Fibroblast of skin of right quadriceps (primary cell): Measurements from ENCODE around the gene NAALADL2.
"Not testable (repeated sequence)": the region's sequence is repeated elsewhere in the genome, so short reads cannot be mapped to it uniquely, and the experiment has no call there.

ENCODE experiments used
- DNase-seq: peaks from one replicate; pipeline ENCODE4 v3.0.0-alpha.2; 2013

NAALADL2 gene

GRCh38 chr3:175443682-175444081, 584.5 kb downstream of the NAALADL2 start:
- DNase-seq = no peak

GRCh38 chr3:175445741-175446140, 586.6 kb downstream of the NAALADL2 start:
- DNase-seq = no peak

- no peak for DNase-seq
Measured at GRCh38 chr3:175447521-175447920, 588.4 kb downstream of the NAALADL2 start.

GRCh38 chr3:175453361-175453760, 594.2 kb downstream of the NAALADL2 start:
- no peak for DNase-seq

GRCh38 chr3:175456466-175456865, 597.3 kb downstream of the NAALADL2 start:
- DNase-seq = peak; percentile 43

- DNase-seq = no peak
Measured at GRCh38 chr3:175457301-175457700, 598.2 kb downstream of the NAALADL2 start.

- DNase-seq = not testable (repeated sequence)
Measured at GRCh38 chr3:175460849-175461399, 601.8 kb downstream of the NAALADL2 start.

- DNase-seq = no peak
Measured at GRCh38 chr3:175464362-175464761, 605.2 kb downstream of the NAALADL2 start.

GRCh38 chr3:175469124-175469523, 610.0 kb downstream of the NAALADL2 start:
- DNase-seq = no peak

GRCh38 chr3:175475765-175476164, 616.6 kb downstream of the NAALADL2 start:
- no peak for DNase-seq

GRCh38 chr3:175476489-175476888, 617.4 kb downstream of the NAALADL2 start:
- no peak for DNase-seq

- DNase-seq = no peak
Measured at GRCh38 chr3:175477651-175478224, 618.6 kb downstream of the NAALADL2 start.

GRCh38 chr3:175478301-175478700, 619.2 kb downstream of the NAALADL2 start:
- DNase-seq = peak; percentile 11

- DNase-seq = no peak
Measured at GRCh38 chr3:175479175-175479574, 620.0 kb downstream of the NAALADL2 start.

- no peak for DNase-seq
Measured at GRCh38 chr3:175479800-175480199, 620.7 kb downstream of the NAALADL2 start.

- no peak for DNase-seq
Measured at GRCh38 chr3:175484666-175485065, 625.5 kb downstream of the NAALADL2 start.

- DNase-seq = no peak
Measured at GRCh38 chr3:175485436-175485835, 626.3 kb downstream of the NAALADL2 start.

GRCh38 chr3:175486255-175486654, 627.1 kb downstream of the NAALADL2 start:
- no peak for DNase-seq

- no peak for DNase-seq
Measured at GRCh38 chr3:175489406-175489805, 630.3 kb downstream of the NAALADL2 start.

- peak; percentile 24 for DNase-seq
Measured at GRCh38 chr3:175493301-175493700, 634.2 kb downstream of the NAALADL2 start.

GRCh38 chr3:175495331-175495730, 636.2 kb downstream of the NAALADL2 start:
- no peak for DNase-seq

- DNase-seq = no peak
Measured at GRCh38 chr3:175502155-175502554, 643.0 kb downstream of the NAALADL2 start.

- no peak for DNase-seq
Measured at GRCh38 chr3:175511219-175511785, 652.2 kb downstream of the NAALADL2 start.

- no peak for DNase-seq
Measured at GRCh38 chr3:175512700-175513099, 653.6 kb downstream of the NAALADL2 start.

- DNase-seq = no peak
Measured at GRCh38 chr3:175518459-175518858, 659.3 kb downstream of the NAALADL2 start.
